Upper lobe of left lung (tissue), 6 donors: ENCODE results near the gene KMT2C. TPM values are rescaled to one million over a fixed set of nuclear protein-coding genes. Genes with fewer than 3 reads are reported as not detected.
"Not testable (repeated sequence)": the region's sequence is repeated elsewhere in the genome, so short reads cannot be mapped to it uniquely, and the experiment has no call there.

Source experiments
- ATAC-seq, 2 donors: fragments of 200-7000 bp; cut with Tn5 transposase; one replicate each; pipeline ENCODE4 v1.9.1; 2022; ENCODE audit warnings: mild to moderate bottlenecking in 2 of 2, moderate library complexity in 2 of 2; ENCODE audit not compliant: low FRiP score in 2 of 2
- DNase-seq, 2 donors: peaks; one replicate each; pipeline ENCODE4 v3.0.0-alpha.2; 2019 to 2020
- H3K27ac ChIP-seq, 4 donors: fragments of 200-600 bp; sonication (generic); one replicate each; pipeline ENCODE4 v1.5.1; 2016 to 2019
- H3K27me3 ChIP-seq, 4 donors: fragments of 200-600 bp; sonication (generic); one replicate each; pipeline ENCODE4 v1.5.1; 2017 to 2019
- H3K36me3 ChIP-seq, 4 donors: fragments of 200-600 bp; sonication (generic); one replicate each; pipeline ENCODE4 v1.5.1; 2016 to 2019
- H3K4me1 ChIP-seq, 4 donors: fragments of 200-600 bp; sonication (generic); one replicate each; pipeline ENCODE4 v1.5.1; 2018 to 2019
- H3K4me3 ChIP-seq, 4 donors: fragments of 200-600 bp; sonication (generic); one replicate each; pipeline ENCODE4 v1.5.1; 2017 to 2019; ENCODE audit warnings: mild to moderate bottlenecking in 2 of 4, moderate library complexity in 1 of 4
- H3K9me3 ChIP-seq, 4 donors: fragments of 200-600 bp; sonication (generic); one replicate each; pipeline ENCODE4 v1.5.1; 2018 to 2019
- CTCF ChIP-seq, 6 experiments: fragments of 450-650 bp in 4 of 6; fragments of 200-600 bp in 2 of 6; sonication (generic) in 2 of 6; IDR thresholded peaks; one replicate each; pipeline ENCODE4 v1.5.1; 2016 to 2019; ENCODE audit warnings: antibody characterized with exemption in 6 of 6
- EP300 ChIP-seq, 4 donors: sonication (generic); formaldehyde crosslinking; IDR thresholded peaks; one replicate each; pipeline ENCODE4 v1.5.1; 2017; ENCODE audit warnings: antibody characterized with exemption in 4 of 4, control low read depth in 2 of 4
- POLR2A ChIP-seq, 4 donors: fragments of 450-650 bp; IDR thresholded peaks; one replicate each; pipeline ENCODE4 v1.5.1; 2016 to 2017; ENCODE audit warnings: antibody characterized with exemption in 4 of 4, mild to moderate bottlenecking in 2 of 4
- POLR2AphosphoS5 ChIP-seq, 2 donors: sonication (generic); formaldehyde crosslinking; IDR thresholded peaks; one replicate each; pipeline ENCODE4 v1.5.1; 2017; ENCODE audit warnings: antibody characterized with exemption in 2 of 2
- WGBS, 2 donors: methylation state at CpG; one replicate each; pipeline ENCODE4 v1.1.5; 2017 to 2018; 5-methylcytosine and 5-hydroxymethylcytosine counted together
- total RNA-seq, 6 donors: library from RNA; depleted of rRNA in 4 of 6; stranded (reverse); fragments of >200 nt in 4 of 6; gene quantifications; one replicate each; pipeline versions ENCODE4 v1.1.0 to v1.2.1, GENCODE V29; 2016 to 2021
- donor health status: DM: no; HTN: no; CAD: no; lungs with moderate emphysema.
- donor health status: DM: no; HTN: yes; CAD: no; lungs with severe emphysema.

Gene KMT2C
- total RNA-seq, 6 donors from 2014 or later: 60.5 to 108 (median 85.0) TPM

- peak; percentile 0 to 33 for ATAC-seq
- TF ChIP-seq POLR2AphosphoS5 (IDR thresholded peaks at IDR 0.05) (peak in 1 of 2 donors; percentile 65), EP300 (IDR thresholded peaks at IDR 0.05) (no peak), POLR2A (IDR thresholded peaks at IDR 0.05) (peak in 2 of 4 donors; percentile 55 to 65), CTCF (IDR thresholded peaks at IDR 0.05) (peak in 1 of 6 experiments; percentile 5)
- peaks cover 10 to 21% (median 16%) of the 10 kb centered on the region in 4 donors for H3K4me1 ChIP-seq
- DNase-seq: no peak
- no peaks in the 10 kb centered on the region for H3K9me3 ChIP-seq
- H3K27ac ChIP-seq: peak overlapping the region; percentile 91 to 100 (median 92)
- H3K4me3 ChIP-seq: peak overlapping the region; percentile 53 to 96 (median 78)
- WGBS, 2 donors: 2 to 4% methylated on average over 29 of the region's 29 CpGs
- H3K27me3 ChIP-seq: no peaks in the 10 kb centered on the region
- H3K36me3 ChIP-seq: no peaks in the 10 kb centered on the region
These were observed 27.3 kb upstream of the KMT2C start for GRCh38 chr7:152462995-152463708.

- no peaks in the 10 kb centered on the region for H3K36me3 ChIP-seq
- DNase-seq (peak in 1 of 2 donors; percentile 43), ATAC-seq (no peak)
- H3K4me1 ChIP-seq: peaks cover 4 to 16% (median 8%) of the 10 kb centered on the region in 4 donors
- no peaks in the 10 kb centered on the region for H3K27me3 ChIP-seq
- H3K27ac ChIP-seq: no peak overlapping the region
- no peak overlapping the region for H3K4me3 ChIP-seq
- H3K9me3 ChIP-seq: no peaks in the 10 kb centered on the region
- WGBS, 2 donors: 59 to 61% methylated on average over 5 of the region's 5 CpGs
- TF ChIP-seq POLR2AphosphoS5 (IDR thresholded peaks at IDR 0.05) (no peak), POLR2A (IDR thresholded peaks at IDR 0.05) (peak in 1 of 4 donors; percentile 11)
These were observed 24.0 kb upstream of the KMT2C start for GRCh38 chr7:152459724-152460251.

- Histone ChIP-seq H3K9me3 (no peaks in the 10 kb centered on the region), H3K27ac (no peak overlapping the region), H3K36me3 (no peaks in the 10 kb centered on the region), H3K27me3 (no peaks in the 10 kb centered on the region), H3K4me3 (no peak overlapping the region), H3K4me1 (no peaks in the 10 kb centered on the region)
- DNase-seq: no peak
- TF ChIP-seq EP300 (IDR thresholded peaks at IDR 0.05) (no peak), POLR2AphosphoS5 (IDR thresholded peaks at IDR 0.05) (no peak), CTCF (IDR thresholded peaks at IDR 0.05) (no peak), POLR2A (IDR thresholded peaks at IDR 0.05) (no peak)
- ATAC-seq: no peak
- WGBS, 2 donors: 49 to 69% methylated on average over 5 of the region's 5 CpGs
These were observed 15.6 kb upstream of the KMT2C start for GRCh38 chr7:152451356-152451755.

GRCh38 chr7:152445386-152446008 is 9.7 kb upstream of the KMT2C start:
- H3K36me3 ChIP-seq, H3K27ac ChIP-seq, H3K9me3 ChIP-seq, H3K4me3 ChIP-seq, H3K27me3 ChIP-seq, H3K4me1 ChIP-seq, ATAC-seq: not testable (repeated sequence)
- 86 to 91% methylated on average over 10 to 13 of the region's 19 CpGs for WGBS, 2 donors
- DNase-seq: peak in 1 of 2 donors; percentile 53

- ATAC-seq (no peak), DNase-seq (no peak)
- Histone ChIP-seq H3K36me3 (no peaks in the 10 kb centered on the region), H3K4me3 (no peak overlapping the region), H3K4me1 (no peaks in the 10 kb centered on the region), H3K27me3 (no peaks in the 10 kb centered on the region), H3K27ac (no peak overlapping the region), H3K9me3 (no peaks in the 10 kb centered on the region)
- TF ChIP-seq POLR2A (IDR thresholded peaks at IDR 0.05): no peak
- TF ChIP-seq POLR2AphosphoS5 (IDR thresholded peaks at IDR 0.05): no peak
- TF ChIP-seq EP300 (IDR thresholded peaks at IDR 0.05): no peak
- WGBS, 2 donors: 77 to 87% methylated on average over 6 of the region's 6 CpGs
These were observed 7.8 kb upstream of the KMT2C start for GRCh38 chr7:152443586-152443985.

- WGBS, 2 donors: 97 to 98% methylated on average over 7 of the region's 7 CpGs
- TF ChIP-seq CTCF (IDR thresholded peaks at IDR 0.05): no peak
- no peak for TF ChIP-seq POLR2AphosphoS5 (IDR thresholded peaks at IDR 0.05)
- no peak for TF ChIP-seq POLR2A (IDR thresholded peaks at IDR 0.05)
- TF ChIP-seq EP300 (IDR thresholded peaks at IDR 0.05): no peak
- Histone ChIP-seq H3K27me3 (no peaks in the 10 kb centered on the region), H3K27ac (no peak overlapping the region), H3K9me3 (no peaks in the 10 kb centered on the region), H3K4me1 (peaks cover 0 to under 1% (median under 1%) of the 10 kb centered on the region in 4 donors), H3K4me3 (no peak overlapping the region), H3K36me3 (no peaks in the 10 kb centered on the region)
- DNase-seq: no peak
- ATAC-seq: no peak
These were observed 6.6 kb upstream of the KMT2C start for GRCh38 chr7:152442330-152442835.

- WGBS, 2 donors: 84 to 88% methylated on average over 8 of the region's 8 CpGs
- H3K27ac ChIP-seq, H3K36me3 ChIP-seq: not testable (repeated sequence)
These were observed 6.0 kb upstream of the KMT2C start for GRCh38 chr7:152441810-152442209.

GRCh38 chr7:152441168-152441567 is 5.4 kb upstream of the KMT2C start:
- H3K36me3 ChIP-seq, H3K27me3 ChIP-seq, DNase-seq, H3K27ac ChIP-seq, H3K4me3 ChIP-seq, H3K4me1 ChIP-seq, H3K9me3 ChIP-seq, ATAC-seq: not testable (repeated sequence)
- 65 to 68% methylated on average over 7 of the region's 7 CpGs for WGBS, 2 donors

More at GRCh38 chr7:152441810-152442209, 6.0 kb upstream of the KMT2C start:
- DNase-seq, H3K9me3 ChIP-seq, H3K4me1 ChIP-seq, H3K4me3 ChIP-seq, H3K27me3 ChIP-seq, ATAC-seq: not testable (repeated sequence)

GRCh38 chr7:152438017-152438416 is 2.2 kb upstream of the KMT2C start:
- peaks cover 6 to 18% (median 13%) of the 10 kb centered on the region in 4 donors for H3K4me1 ChIP-seq
- not testable (repeated sequence) for H3K27me3 ChIP-seq, DNase-seq, H3K4me3 ChIP-seq, ATAC-seq, H3K9me3 ChIP-seq, H3K36me3 ChIP-seq, H3K27ac ChIP-seq
- 66 to 76% methylated on average over 4 of the region's 4 CpGs for WGBS, 2 donors
